ENCODE measurements around the gene TUBB2B.
A peak's percentile ranks its signal among the peaks of the same experiment; 100 is the strongest.

Gene TUBB2B

GRCh38 chr6:3227363-3228045 is at the start of gene TUBB2B:
Gene TUBB2B (minus strand): TSS chr6:3227653. CDS start chr6:3227543, 110 bp downstream.
- DNase-seq: peak; percentile 20

GRCh38 chr6:3277251-3277650 is 49.8 kb upstream of the TUBB2B start:
- no peak for DNase-seq

GRCh38 chr6:3276174-3277167 is 49.0 kb upstream of the TUBB2B start:
- no peak for DNase-seq

GRCh38 chr6:3273707-3274521 is 46.5 kb upstream of the TUBB2B start:
- DNase-seq: no peak

- no peak for DNase-seq
Observed at GRCh38 chr6:3272911-3273547, 45.6 kb upstream of the TUBB2B start.

- no peak for DNase-seq
Observed at GRCh38 chr6:3271756-3272155, 44.3 kb upstream of the TUBB2B start.

GRCh38 chr6:3270258-3270657 is 42.8 kb upstream of the TUBB2B start:
- no peak for DNase-seq

- DNase-seq: peak; percentile 48
Observed at GRCh38 chr6:3269281-3269975, 42.0 kb upstream of the TUBB2B start.

GRCh38 chr6:3268680-3269079 is 41.2 kb upstream of the TUBB2B start:
- no peak for DNase-seq

GRCh38 chr6:3267162-3267561 is 39.7 kb upstream of the TUBB2B start:
- no peak for DNase-seq

- no peak for DNase-seq
Observed at GRCh38 chr6:3266170-3266569, 38.7 kb upstream of the TUBB2B start.

GRCh38 chr6:3265671-3266070 is 38.2 kb upstream of the TUBB2B start:
- DNase-seq: no peak

GRCh38 chr6:3264356-3264755 is 36.9 kb upstream of the TUBB2B start:
- no peak for DNase-seq

- no peak for DNase-seq
Observed at GRCh38 chr6:3263096-3263495, 35.6 kb upstream of the TUBB2B start.

- no peak for DNase-seq
Observed at GRCh38 chr6:3261921-3262320, 34.5 kb upstream of the TUBB2B start.

- no peak for DNase-seq
Observed at GRCh38 chr6:3261518-3261820, 34.0 kb upstream of the TUBB2B start.

- no peak for DNase-seq
Observed at GRCh38 chr6:3260772-3261517, 33.5 kb upstream of the TUBB2B start.

GRCh38 chr6:3260296-3260695 is 32.8 kb upstream of the TUBB2B start:
- no peak for DNase-seq

GRCh38 chr6:3259491-3259958 is 32.1 kb upstream of the TUBB2B start:
- DNase-seq: peak; percentile 43

- peak; percentile 96 for DNase-seq
Observed at GRCh38 chr6:3258720-3259490, 31.5 kb upstream of the TUBB2B start, which contains the start of gene PSMG4. Gene PSMG4 (plus strand): TSS chr6:3258947. CDS start chr6:3259023, 76 bp downstream.
